ENCODE measurements around the gene OAS1. TPM values are rescaled to one million over a fixed set of nuclear protein-coding genes. Genes with fewer than 3 reads are reported as not detected.

Gene OAS1
- total RNA-seq, 2 donors from 2014 or later, result 8.2 to 14.2 TPM

DNA sequence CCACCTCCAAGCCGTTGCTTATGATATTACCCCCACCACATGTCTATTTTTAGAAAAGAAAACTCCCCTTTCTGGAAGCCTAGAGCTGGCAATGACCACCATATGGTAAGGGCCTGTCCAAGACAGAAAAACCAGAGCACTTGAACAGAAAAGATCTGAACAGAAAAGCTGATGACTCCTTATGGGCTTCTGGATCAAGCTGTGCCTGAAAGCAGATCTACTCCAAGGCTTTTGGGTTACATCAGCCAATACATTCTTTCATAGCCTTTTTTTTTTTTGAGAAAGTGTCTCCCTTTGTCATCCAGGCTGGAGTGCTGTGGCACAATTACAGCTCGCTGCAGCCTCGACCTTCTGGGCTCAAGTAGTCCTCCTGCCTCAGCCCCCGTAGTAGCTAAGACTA is 54.8 kb downstream of the OAS1 start:
- 97% methylated on average over 4 of the region's 4 CpGs for WGBS
- no peak for DNase-seq (ENCODE audit: low spot score)
- no peak for TF ChIP-seq POLR2AphosphoS5 (IDR thresholded peaks at IDR 0.05)
- TF ChIP-seq, protein P1, sequence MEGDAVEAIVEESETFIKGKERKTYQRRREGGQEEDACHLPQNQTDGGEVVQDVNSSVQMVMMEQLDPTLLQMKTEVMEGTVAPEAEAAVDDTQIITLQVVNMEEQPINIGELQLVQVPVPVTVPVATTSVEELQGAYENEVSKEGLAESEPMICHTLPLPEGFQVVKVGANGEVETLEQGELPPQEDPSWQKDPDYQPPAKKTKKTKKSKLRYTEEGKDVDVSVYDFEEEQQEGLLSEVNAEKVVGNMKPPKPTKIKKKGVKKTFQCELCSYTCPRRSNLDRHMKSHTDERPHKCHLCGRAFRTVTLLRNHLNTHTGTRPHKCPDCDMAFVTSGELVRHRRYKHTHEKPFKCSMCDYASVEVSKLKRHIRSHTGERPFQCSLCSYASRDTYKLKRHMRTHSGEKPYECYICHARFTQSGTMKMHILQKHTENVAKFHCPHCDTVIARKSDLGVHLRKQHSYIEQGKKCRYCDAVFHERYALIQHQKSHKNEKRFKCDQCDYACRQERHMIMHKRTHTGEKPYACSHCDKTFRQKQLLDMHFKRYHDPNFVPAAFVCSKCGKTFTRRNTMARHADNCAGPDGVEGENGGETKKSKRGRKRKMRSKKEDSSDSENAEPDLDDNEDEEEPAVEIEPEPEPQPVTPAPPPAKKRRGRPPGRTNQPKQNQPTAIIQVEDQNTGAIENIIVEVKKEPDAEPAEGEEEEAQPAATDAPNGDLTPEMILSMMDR (IDR thresholded peaks at IDR 0.05), result no peak
- TF ChIP-seq POLR2A (IDR thresholded peaks at IDR 0.05), result no peak
- Histone ChIP-seq H3K36me3 (no peaks in the 10 kb centered on the region), H3K27ac (no peak overlapping the region), H3K9me3 (no peaks in the 10 kb centered on the region), H3K4me3 (no peak overlapping the region), H3K27me3 (replicated peaks; ENCODE audit: insufficient read depth) (no peaks in the 10 kb centered on the region), H3K4me1 (replicated peaks) (no peaks in the 10 kb centered on the region)
- intact Hi-C loops (cut with DNase I), result no loop called here

DNA sequence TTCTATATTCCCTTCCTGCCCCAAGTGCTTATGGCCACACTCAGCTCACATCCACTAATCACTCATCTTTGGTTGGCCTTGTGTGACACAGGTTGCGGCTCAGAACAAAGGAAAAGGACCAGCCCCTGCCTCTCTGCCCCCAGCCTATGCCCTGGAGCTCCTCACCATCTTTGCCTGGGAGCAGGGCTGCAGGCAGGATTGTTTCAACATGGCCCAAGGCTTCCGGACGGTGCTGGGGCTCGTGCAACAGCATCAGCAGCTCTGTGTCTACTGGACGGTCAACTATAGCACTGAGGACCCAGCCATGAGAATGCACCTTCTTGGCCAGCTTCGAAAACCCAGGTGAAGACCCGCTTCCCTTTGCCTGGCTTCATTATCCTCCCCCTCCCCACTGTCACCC is 55.8 kb downstream of the OAS1 start:
- DNase-seq (ENCODE audit: low spot score), result no peak
- Histone ChIP-seq H3K27me3 (replicated peaks; ENCODE audit: insufficient read depth) (no peaks in the 10 kb centered on the region), H3K9me3 (no peaks in the 10 kb centered on the region), H3K4me1 (replicated peaks) (no peaks in the 10 kb centered on the region), H3K4me3 (no peak overlapping the region), H3K36me3 (no peaks in the 10 kb centered on the region), H3K27ac (no peak overlapping the region)
- intact Hi-C loops (cut with DNase I), result no loop called here
- TF ChIP-seq POLR2A (IDR thresholded peaks at IDR 0.05) (no peak), POLR2AphosphoS5 (IDR thresholded peaks at IDR 0.05) (no peak)
- TF ChIP-seq, protein P1 (IDR thresholded peaks at IDR 0.05), result no peak
- WGBS, result 95% methylated on average over 7 of the region's 7 CpGs

DNA sequence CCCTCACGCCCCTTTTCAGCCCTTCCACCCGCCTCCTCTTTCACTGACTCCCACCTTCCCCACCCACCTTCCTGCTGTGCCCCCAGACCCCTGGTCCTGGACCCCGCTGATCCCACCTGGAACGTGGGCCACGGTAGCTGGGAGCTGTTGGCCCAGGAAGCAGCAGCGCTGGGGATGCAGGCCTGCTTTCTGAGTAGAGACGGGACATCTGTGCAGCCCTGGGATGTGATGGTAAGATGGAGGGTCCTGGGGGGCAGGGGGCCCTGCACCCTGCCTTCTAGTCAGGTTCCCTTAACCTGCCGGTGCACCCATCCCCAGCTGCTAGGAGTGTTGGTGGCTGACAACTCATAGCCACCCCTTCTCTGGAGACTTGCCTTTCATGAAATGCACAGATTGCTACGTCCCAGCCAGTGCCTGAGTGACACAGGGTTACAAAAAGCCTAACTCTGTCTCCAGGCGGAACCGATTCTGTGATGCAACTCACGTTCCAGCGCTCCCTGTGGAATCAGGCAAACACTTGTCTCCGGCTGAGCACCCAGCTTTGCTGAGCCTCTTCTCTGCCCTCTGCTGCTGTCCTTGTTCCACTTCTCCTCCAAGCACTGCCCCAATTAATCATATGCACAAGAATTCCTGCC is 56.6 kb downstream of the OAS1 start:
- WGBS, result 92% methylated on average over 14 of the region's 14 CpGs
- Histone ChIP-seq H3K4me1 (replicated peaks) (no peaks in the 10 kb centered on the region), H3K27ac (no peak overlapping the region), H3K4me3 (no peak overlapping the region), H3K27me3 (replicated peaks; ENCODE audit: insufficient read depth) (no peaks in the 10 kb centered on the region), H3K9me3 (no peaks in the 10 kb centered on the region), H3K36me3 (no peaks in the 10 kb centered on the region)
- TF ChIP-seq POLR2A (IDR thresholded peaks at IDR 0.05) (no peak), POLR2AphosphoS5 (IDR thresholded peaks at IDR 0.05) (no peak)
- TF ChIP-seq, protein P1 (IDR thresholded peaks at IDR 0.05), result no peak
- no peak for DNase-seq (ENCODE audit: low spot score)
- intact Hi-C loops (cut with DNase I), result no loop called here

DNA sequence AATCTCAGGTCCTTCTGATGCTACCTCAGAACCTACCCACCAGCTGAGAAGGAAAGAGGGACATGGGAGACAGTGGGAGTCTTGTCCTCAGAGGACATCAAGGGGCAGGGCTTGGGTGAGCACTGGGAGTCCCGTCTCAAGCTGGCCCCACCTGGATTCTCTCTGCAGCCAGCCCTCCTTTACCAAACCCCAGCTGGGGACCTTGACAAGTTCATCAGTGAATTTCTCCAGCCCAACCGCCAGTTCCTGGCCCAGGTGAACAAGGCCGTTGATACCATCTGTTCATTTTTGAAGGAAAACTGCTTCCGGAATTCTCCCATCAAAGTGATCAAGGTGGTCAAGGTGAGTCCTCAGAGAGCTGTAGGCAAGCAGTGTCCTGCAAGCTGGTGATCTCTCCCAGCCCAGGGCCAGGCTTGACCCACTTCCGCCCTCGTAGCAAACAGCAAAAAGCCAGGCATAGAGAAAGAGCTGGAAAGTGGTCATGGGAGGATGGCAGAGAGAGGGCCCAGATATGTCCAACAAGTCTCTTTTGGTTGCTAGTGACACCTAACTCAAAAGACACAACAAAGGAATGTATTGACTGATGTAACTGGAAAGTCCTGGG is 57.4 kb downstream of the OAS1 start:
- no peaks in the 10 kb centered on the region for H3K36me3 ChIP-seq
- intact Hi-C loops (cut with DNase I), result no loop called here
- no peak overlapping the region for H3K4me3 ChIP-seq
- no peak overlapping the region for H3K27ac ChIP-seq
- TF ChIP-seq POLR2A (IDR thresholded peaks at IDR 0.05) (no peak), POLR2AphosphoS5 (IDR thresholded peaks at IDR 0.05) (no peak)
- TF ChIP-seq, protein P1 (IDR thresholded peaks at IDR 0.05), result no peak
- no peaks in the 10 kb centered on the region for H3K27me3 ChIP-seq (replicated peaks; ENCODE audit: insufficient read depth)
- no peaks in the 10 kb centered on the region for H3K9me3 ChIP-seq
- no peak for DNase-seq (ENCODE audit: low spot score)
- no peaks in the 10 kb centered on the region for H3K4me1 ChIP-seq (replicated peaks)
- whole genome bisulfite sequencing, result 95% methylated on average over 6 of the region's 6 CpGs

DNA sequence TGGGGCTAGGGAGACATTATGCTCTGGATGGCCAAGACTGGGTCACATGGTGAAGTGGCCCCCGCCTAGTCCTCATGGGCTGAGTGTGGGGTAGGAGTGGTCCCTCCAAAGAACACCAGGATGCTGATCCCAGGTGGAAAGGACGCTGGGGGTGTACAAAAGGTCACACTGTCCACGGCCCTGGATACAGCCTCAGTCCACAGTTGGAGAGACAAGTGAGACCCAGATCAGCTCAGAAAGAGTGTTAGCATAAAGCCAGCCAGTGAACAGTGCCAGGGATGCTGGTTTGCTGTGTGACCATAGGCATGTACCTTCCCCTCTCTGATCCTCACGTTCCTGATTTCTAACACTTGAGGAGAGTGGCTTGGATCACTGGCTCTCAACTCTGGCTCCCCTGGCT is 58.2 kb downstream of the OAS1 start:
- Histone ChIP-seq H3K4me3 (no peak overlapping the region), H3K9me3 (no peaks in the 10 kb centered on the region), H3K27me3 (replicated peaks; ENCODE audit: insufficient read depth) (no peaks in the 10 kb centered on the region), H3K36me3 (no peaks in the 10 kb centered on the region), H3K27ac (no peak overlapping the region), H3K4me1 (replicated peaks) (no peaks in the 10 kb centered on the region)
- WGBS, result 95% methylated on average over 4 of the region's 4 CpGs
- no peak for DNase-seq (ENCODE audit: low spot score)
- TF ChIP-seq POLR2AphosphoS5 (IDR thresholded peaks at IDR 0.05) (no peak), POLR2A (IDR thresholded peaks at IDR 0.05) (no peak)
- TF ChIP-seq, protein P1 (IDR thresholded peaks at IDR 0.05), result no peak
- intact Hi-C loops (cut with DNase I), result no loop called here
